Suppressor macrophage treated with lipopolysaccharide for 1 hour (primary cell): ENCODE measurements around the gene ZSWIM4.
"Not testable (repeated sequence)": the region's sequence is repeated elsewhere in the genome, so short reads cannot be mapped to it uniquely, and the experiment has no call there.

Experiments
- DNase-seq, 3 donors: peaks; one replicate each; pipeline ENCODE4 v3.0.0-alpha.2; 2020 to 2022

ZSWIM4 gene

DNA sequence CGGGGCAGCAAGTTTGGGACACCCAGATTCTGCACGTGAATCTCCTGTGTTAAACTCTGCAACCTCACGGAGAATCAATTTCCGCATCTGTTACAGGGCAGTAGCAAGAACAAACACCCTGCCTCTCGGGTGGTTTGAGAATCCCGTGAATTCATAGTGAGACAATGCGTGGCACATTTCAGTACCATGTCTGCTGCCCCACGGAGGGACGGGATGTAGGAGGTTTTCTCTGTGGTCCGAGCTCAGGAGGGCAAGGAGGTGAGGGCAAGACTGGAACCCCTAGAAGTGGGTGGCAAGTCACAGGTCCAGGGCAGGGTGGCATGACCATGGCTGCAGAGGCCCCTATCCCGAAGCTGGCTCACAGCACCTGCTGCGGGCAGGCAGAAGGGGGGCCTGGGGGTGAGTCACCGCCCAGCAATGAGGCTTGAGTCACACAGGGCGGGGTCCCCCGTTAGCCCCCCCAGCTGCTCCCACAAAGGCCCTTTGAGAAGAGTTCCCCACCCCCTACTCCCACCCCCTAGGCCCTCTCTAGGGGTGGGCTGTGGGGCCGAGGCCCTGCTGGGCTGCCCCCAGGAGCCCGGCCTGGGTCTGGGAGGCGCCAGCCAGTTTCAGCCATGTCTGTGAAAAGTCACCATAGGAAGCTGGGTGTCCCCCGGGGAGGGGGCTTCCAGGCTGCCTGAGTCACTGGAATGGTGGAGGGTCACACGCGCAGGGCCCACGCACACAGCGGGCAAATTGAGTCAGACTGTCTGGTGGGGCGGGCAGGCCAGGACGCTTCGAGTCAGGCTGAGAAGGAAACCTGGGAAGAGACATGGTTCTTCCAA lies 55.9 kb downstream of the ZSWIM4 start:
- DNase-seq = peak; percentile 95 to 96 (median 95)

DNA sequence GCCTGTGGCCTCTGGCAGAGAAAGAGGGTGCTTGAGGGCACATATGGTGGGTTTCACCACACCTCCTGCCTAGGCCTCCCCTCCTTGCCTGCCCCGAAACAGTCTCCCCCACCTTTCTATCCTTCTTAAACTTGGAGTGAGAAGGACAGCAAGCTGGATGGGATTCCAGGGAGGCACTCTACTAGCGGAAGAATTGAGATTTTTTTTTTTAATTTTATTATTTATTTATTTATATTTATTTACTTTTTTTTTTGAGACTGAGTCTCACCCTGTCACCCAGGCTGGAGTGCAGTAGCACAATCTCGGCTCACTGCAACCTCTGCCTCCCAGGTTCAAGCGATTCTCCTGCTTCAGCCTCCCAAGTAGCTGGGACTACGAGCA lies 56.5 kb downstream of the ZSWIM4 start:
- DNase-seq = not testable (repeated sequence)

DNA sequence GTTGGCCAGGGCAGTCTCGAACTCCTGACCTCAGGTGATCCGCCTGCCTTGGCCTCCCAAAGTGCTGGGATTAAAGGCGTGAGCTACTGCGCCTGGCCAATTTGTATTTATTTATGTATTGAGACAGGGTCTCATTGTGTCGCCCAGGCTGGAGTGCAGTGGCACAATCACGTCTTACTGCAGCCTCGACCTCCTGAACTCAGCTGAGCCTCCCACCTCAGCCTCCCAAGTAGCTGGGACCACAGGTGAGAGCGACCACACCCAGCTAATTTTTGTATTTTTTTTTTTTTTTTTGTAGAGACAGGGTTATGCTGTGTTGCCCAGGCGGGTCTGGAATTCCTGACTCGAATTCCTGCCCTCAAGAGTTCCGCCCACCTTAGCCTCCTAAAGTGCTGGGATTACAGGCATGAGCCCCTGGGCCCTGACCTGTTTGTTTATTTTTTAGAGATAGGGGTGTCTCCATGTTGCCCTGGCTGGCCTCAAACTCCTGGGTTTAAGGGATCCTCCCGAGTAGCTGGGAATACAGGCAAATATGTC lies 57.0 kb downstream of the ZSWIM4 start:
- not testable (repeated sequence) for DNase-seq

DNA sequence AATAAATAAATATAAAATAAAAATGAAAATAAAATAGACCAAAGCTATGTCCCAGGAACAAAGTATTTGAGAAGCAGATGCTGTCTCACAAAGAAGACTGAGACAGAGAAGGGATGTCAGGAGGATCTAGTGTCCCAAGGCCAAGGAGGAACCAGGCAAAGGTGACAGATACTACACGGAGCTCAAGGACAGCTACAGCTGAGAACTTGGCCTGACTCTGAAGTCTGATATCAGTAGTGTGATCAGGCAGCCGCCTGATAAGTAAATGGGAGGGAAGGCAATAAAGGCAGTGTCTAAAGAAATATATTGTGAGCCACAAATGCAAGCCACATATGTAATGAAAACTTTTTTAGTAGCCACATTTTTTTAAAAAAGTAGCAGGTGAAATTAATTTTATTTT lies 61.3 kb downstream of the ZSWIM4 start:
- DNase-seq = no peak

DNA sequence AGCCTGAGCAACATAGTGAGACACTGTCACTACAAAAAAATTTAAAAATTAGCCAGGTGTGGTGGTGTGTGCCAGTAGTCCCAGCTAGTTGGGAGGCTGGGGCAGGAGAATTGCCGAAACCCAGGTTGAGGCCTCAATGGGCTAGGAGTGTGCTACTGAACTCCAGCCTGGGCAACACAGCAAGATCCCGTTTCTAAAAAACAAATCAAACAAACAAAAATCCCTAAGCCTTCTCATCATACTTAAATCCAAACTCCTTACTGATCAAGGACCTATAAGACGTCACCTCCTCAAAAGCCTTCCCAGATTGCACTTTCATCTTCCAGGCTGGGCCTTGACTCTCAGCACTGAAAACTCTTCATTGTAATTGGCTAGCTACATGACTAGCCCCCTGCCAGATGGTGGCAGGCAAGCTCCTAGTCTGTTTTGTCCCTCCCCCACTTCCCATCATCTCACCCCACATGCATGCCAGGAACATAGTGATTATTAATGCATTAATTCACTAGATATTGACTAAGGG lies 64.2 kb downstream of the ZSWIM4 start:
- DNase-seq = peak; percentile 32 to 53 (median 40)

DNA sequence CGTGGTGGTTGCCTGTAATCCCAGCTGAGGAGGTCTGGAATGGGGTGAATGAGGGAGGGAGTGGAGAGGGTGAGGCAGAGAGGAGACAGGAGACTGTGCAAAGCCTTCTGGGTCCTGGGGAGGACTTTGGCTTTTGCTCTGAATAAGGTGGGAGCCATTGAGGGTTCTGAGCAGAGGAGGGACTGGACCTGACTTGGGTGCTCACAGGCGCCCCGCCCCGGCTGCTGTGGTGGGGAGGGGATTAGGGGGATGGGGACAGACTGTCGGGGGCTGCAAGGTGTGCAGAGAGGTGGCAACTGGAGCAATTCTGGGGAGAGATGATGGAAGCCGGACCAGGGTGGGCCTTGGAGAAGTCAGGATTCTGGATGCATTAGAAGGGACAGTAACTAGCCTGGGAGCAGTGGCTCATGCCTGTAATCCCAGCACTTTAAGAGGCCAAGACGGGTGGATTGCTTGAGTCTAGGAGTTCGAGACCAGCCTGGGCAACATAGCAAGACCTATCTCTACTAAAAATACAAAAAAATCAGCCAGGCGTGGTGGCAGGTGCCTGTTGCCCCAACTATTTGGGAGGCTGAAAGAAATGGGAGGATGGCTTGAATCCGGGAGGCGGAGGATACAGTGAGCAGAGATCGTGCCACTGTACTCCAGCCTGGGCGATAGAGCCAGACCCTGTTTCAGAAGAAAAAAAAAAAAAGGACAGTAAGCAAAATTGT lies 65.6 kb downstream of the ZSWIM4 start:
- DNase-seq = no peak

DNA sequence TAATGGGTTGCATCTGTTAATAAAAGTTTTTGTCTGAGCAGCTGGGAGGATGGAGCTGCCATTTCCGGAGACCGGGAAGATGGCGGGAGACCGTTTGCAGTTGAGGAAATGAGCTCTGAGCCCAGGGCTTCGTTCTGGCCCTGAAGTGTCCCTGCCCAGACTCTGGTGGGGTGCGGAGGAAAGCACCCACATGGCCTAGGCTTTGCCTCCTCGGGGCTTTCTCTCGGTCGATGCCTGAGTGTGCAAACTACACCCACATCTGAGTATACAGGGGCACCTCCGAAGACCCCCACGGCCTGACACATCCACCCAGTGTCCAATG lies 66.1 kb downstream of the ZSWIM4 start:
- peak; percentile 71 to 84 (median 71) for DNase-seq

DNA sequence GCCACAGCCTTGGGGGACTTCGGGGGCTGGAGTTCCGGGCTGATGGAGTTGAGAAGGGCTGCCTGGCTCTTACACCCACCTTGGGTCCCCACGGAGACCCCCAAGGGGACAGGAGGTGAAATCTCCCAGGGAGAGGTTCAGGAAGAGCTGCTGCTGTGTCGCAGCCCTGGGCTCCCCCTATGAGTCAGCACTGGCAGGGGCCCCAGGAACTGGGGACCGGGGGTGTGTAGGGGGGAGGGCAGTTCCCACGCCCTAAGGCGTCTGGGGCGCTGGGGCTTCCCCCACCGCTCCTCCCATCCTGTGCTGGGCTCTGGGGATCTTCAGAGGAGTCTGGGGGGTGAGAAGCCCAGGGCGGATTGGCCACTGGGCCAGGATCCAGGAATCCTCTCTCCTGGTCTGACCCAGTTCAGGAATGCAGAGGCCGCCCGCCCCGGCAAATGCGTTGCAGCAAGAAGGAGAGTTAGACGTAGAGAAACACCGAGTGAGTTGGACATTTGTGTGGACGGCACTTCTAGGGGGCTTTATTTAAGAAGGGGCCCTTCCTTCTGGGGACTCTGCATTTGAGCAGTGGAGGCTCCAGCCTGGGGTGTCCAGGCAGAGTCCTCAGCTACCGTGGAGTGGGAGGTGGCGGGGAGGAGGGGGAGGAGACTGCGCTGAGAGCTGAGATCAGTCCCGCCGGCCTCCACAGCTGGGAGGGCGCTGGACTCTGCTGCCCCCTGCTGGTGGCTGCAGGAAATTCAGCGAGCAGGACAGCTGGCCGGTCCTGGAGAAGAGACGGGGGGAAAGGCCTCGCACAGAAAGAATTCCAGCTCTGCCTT lies 66.7 kb downstream of the ZSWIM4 start:
- DNase-seq = peak; percentile 93 to 97 (median 96)

DNA sequence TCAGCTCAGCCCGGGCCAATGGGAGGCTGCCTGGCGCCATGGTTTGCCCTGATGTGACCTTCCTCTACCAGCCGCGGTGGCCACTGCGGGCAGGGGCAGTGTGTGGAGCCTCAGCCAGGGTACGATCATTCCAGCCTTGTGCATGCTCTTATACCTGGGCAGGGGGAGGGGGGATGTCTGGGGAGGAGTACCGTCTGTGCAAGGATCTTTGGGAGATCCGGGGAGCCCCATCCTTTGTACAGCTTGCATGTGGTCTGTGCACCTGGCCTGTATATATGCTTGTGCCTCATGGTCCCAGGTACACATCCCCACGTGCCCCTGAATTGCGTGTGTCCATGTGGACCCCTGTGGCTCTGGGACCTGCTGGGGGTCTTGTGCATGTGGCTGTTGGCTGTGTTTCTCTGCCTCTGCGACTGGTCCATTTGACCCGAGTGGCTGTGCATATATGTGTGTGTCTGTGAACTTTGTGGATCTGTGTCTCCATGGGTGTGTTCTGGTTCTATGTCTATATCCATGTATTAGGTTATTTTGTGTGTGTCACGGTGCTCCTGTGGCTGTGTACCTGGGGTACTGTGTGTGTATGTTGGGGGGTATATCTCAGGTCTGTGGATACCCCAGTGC lies 68.9 kb downstream of the ZSWIM4 start:
- DNase-seq = peak in 1 of 3 donors; percentile 39

DNA sequence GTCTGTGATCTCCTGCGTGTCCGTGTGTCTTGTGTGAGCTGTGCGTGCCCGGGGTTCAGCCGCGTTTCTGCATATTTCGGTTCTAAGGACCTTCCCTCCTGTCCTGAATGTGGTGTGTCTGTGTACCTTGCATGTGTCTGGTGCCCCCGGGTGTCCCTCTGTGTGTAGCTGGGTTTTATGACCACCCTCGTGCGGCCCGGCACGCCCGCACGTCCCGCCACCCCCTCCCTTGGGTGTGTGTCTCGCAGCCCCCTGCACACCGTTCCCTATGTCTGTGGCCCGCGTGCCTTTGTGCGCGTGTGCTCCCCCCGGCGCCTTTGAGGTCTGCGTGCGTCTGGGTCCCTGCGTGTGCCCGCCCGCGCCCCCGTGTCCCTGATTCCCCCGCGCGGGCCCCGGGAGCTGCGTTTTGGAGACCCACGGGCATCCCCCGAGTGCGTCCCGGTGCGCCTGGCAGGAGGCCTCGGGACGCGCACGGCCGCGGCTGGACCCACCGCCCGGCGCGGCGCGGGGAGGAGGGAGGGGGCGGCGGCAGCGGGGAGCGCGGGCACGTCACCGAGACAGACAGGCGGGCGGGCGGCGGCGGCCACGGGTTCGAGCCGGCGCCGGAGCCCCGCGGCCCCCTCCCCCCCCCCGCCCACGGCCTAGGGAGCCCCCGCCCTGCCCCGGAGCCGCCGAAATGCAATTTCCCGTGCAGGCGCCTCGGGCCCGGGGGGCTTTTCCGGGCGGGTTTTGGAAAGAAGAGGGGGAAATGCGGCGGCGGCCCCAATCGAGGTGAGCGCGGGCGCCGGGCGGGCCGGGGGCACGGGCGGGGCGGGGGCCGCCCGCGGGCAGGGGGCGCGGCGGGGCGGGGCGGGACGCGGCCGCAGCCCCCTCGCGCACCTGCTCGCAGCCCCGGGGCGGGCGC lies 69.7 kb downstream of the ZSWIM4 start:
- DNase-seq = peak in 1 of 3 donors; percentile 31

DNA sequence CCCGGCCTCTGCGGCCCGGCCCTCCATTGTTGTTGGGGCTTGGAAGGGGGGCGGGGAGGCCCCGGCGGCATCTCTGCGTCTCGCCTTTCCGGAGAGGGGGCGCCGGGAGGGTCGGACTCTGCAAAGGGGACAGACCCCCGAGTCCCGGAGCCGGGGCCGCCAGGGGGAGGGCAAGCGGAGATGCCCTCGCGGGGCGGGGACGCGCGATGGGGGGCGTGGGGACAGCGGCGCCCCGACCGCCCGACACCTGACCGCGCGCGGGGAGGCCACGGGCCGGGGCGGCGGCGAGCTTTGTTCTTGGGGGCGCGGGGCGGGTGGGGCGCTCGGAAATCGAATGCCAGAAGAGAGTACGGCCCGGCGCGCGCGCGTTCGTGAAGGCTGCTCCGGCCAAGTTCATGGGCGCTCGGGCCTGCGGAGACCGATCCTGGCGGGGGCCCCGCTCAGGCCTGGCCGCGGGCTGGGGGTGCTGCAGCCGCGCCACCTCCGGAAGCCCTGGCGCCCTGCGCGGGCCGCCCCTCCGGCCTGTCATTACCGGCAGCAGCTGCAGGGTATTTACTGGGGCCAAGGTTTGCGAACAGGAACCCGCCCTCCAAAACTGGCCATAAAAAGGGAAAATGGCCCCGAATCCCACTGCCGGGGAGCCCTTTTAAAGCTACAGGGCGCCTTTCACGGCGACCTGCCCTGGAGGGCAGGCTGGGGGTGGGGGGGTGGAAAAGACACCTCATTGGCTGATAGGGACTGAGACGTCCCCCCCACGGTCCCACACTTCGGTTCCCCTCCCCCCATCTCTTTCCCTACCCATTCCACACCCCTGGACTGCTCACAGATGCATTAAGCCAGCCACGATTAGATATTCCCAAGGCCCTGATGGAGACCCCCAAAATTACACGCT lies 70.6 kb downstream of the ZSWIM4 start:
- peak in 1 of 3 donors; percentile 45 for DNase-seq

DNA sequence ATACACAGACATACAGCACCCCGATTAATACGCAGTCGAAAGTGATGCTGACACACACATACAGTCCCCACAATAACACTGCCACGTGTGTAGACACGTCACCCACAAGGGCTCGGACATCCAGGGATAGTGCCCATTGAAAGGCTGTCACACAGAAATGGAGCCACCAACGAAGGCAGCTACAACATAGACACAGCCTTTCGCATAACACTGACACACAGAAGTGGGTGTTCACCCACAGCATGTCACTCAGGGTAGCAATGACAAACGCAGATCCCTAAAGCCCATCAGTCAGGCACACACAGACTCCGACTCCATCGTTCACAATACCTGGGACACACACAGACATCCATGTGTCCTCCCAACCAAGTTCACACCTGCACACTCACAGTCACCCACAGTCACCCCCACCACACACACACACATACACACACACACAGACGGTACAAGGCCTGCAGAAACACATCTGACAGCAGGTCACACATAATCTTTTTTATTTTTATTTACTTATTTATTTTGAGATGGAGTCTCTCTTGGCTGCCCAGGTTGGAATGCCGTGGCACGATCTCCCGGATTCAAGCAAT lies 71.3 kb downstream of the ZSWIM4 start:
- no peak for DNase-seq

DNA sequence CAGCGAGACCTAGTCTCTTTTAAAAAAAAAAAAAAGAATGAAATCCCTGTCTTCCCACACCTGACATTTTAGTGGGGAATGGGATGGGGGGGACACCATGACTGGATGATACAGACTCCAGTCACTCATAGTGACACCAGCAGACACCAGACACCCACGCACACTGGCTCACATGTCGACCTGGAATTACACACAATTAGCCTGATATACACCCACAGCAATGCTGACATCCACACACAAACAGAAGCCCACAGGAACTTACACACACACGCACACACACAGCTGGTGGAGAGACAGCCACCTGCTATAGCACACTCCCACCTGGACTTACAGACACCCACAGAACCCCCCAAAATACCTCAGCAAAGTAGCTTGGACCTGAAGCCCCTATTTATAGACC lies 73.4 kb downstream of the ZSWIM4 start:
- peak; percentile 55 to 67 (median 58) for DNase-seq

DNA sequence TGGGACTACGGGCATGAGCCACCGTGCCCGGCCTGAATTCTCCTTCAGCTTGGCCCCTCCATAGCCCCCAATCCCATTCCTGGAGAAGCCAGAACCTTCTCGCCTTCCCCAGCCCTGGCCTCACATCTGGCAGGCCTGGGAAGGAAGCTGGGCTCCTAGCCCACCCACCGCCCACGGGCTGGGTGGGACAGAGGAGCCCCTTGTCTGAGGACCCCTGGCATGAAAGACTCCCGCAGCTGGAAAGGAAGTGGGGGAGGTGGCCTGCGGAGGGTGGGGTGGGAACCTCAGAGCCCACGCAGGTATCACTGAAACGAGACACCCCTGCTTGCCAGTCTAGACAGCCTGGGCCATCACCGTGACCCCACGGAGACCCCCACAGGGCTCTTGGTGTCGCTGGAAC lies 74.0 kb downstream of the ZSWIM4 start:
- no peak for DNase-seq

DNA sequence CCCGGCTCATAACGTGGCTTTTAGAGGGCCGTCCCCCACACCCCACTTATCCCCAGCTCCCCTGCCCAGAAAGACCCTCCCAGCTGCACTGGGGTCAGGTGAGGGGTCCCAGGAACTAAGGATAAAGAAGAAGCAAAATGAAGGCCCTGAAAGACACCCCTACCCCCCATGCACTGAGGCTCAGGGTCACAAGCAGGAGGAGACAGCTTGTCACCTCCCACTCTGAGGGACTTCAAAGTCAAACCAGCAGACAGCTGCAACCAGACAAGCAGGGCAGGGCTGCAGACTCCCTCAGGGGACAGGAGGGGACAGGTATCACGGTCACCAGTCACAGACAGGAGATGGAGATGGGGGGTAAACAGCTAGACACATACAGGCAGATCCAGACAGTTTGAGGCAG lies 75.6 kb downstream of the ZSWIM4 start:
- DNase-seq = no peak

DNA sequence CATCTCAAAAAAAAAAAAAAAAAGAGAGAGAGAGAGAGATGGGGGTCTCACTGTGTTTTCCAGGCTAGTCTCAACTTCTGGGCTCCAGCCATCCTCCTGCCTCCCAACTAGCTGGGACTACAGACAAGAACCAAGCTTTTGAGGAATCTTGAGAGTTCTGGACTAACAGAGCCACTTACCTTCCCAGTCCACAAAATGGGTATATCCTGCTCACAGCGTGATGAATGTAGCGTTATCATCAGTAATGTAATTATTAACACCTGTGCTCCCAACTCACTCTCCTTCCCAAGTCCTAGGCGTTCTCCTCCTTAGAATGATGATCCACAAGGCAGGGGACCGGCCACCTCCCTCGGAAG lies 77.1 kb downstream of the ZSWIM4 start:
- DNase-seq = no peak

DNA sequence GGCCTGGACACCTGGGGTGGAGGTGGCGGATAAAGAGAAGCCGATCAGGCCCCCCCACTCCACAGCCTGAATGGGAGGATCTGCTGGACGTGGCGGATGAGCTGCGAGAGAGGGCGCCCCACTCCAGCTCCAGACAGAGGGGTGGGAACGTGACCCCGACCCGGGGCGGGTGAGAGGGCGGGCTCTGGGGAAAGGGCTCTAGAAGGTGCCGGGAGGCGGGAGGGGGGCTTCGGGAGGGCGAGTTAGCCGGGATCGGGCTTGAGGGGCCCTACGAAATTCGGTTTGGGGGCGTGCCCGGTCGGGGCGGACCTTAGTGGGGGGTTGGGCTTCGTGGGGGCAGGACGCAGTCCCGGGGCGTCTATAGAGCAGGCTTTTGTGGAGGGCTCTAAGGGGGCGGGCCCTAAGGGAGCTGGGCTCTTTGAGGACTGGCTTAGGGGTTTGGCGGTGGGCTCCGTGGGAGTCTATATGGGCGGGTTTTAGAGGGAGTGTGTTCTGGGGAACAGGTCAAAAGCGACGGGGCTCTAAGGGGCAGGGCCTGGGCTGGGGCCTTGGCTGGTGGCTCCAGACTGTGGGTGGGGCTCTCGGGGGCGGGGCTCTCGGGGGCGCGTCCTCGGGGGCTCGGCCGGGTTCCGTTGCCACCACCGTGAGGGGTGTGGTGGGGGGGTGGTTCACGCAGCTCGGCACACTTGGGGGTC lies 77.6 kb downstream of the ZSWIM4 start:
- DNase-seq = peak in 2 of 3 donors; percentile 28 to 52

DNA sequence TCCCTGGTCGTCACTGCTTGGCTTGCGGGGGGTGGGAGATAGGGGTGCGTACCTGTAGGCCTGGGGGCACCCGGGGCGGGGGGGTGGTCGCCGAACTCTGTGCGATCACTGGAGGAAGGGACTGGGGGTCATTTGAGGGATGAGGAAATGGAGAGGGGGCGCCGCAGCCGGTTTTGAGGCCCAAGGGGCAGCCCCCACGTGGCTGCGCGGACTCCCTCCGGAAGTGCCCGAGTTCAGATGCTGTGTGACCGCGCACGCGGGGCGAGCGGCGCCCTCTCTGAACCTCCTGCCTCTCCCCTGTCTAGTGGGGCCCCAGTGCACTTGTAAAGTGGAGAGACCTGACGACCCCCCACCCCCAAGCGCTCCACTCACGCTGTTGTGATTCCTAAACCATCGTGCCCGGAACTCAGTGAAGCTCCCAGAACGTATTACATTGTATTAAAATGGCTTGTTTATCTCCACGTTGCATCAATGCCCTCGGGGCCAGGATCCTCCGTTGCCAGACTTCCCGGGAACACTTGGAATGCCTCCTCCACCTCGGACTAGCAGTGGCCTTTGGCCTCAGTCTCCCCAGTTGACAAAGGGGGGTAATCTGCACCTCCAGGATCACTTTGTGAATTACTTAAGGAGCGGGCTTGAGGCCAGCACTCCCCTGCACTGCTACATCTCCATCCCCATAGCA lies 78.7 kb downstream of the ZSWIM4 start:
- DNase-seq = no peak

DNA sequence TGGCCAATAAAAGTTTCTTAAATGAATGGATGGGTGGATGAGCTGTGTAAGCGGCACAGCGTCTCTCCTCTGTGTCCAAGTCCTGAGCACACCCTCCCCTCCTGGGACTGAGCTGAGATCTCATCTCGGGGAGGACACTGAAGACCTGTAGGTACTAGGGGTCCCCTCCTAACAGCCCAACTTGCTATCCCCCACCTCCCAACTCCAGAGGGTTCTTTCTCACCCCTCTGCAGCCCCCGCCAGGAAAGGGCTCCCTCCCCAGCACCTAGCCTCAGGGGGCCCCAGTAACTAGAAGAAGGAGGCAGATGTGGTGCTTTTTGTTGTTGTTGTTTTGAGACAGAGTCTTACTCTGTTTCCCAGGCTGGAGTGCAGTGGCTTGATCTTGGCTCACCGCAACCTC lies 80.6 kb downstream of the ZSWIM4 start:
- DNase-seq = no peak
